Stomach (tissue), 19 donors: ENCODE results near the gene SOHLH2. TPM values are rescaled to one million over a fixed set of nuclear protein-coding genes. Genes with fewer than 3 reads are reported as not detected.

Experiments
- DNase-seq, 2 donors: peaks; one replicate each; pipeline versions ENCODE4 v3.0.0 to v3.0.0-alpha.2; 2013 to 2019
- H3K27ac ChIP-seq, 5 donors: fragments of 200-600 bp in 4 of 5; sonication (generic) in 4 of 5; one replicate each; pipeline ENCODE4 v1.5.1; 2013 to 2019; ENCODE audit warnings: mild to moderate bottlenecking in 1 of 5, moderate library complexity in 1 of 5
- H3K27me3 ChIP-seq, 3 donors: fragments of 200-600 bp; sonication (generic); one replicate each; pipeline ENCODE4 v1.5.1; 2017 to 2019; ENCODE audit warnings: mixed run types in 1 of 3
- H3K36me3 ChIP-seq, 4 donors: fragments of 200-600 bp; sonication (generic); 1 replicate in 3 of 4; 2 replicates in 1 of 4; pipeline ENCODE4 v1.5.1; 2016 to 2019
- H3K4me1 ChIP-seq, 4 donors: fragments of 200-600 bp; sonication (generic); one replicate each; pipeline ENCODE4 v1.5.1; 2016 to 2019
- H3K4me3 ChIP-seq, 4 donors: fragments of 200-600 bp; sonication (generic) in 3 of 4; one replicate each; pipeline ENCODE4 v1.5.1; 2016 to 2019; ENCODE audit warnings: mild to moderate bottlenecking in 1 of 4
- H3K9me3 ChIP-seq, 4 donors: fragments of 200-600 bp; sonication (generic); one replicate each; pipeline ENCODE4 v1.5.1; 2016 to 2019
- EP300 ChIP-seq: sonication (generic); formaldehyde crosslinking; IDR thresholded peaks from one replicate; pipeline ENCODE4 v1.6.1; 2017; ENCODE audit warnings: antibody characterized with exemption
- POLR2A ChIP-seq, 4 donors: fragments of 450-650 bp; IDR thresholded peaks; one replicate each; pipeline ENCODE4 v1.6.1; 2016; ENCODE audit warnings: antibody characterized with exemption in 4 of 4, control low read depth in 2 of 4, mild to moderate bottlenecking in 1 of 4, moderate library complexity in 1 of 4
- POLR2AphosphoS5 ChIP-seq, 3 donors: sonication (generic); formaldehyde crosslinking; IDR thresholded peaks; one replicate each; pipeline ENCODE4 v1.6.1; 2016; ENCODE audit warnings: antibody characterized with exemption in 3 of 3
- WGBS, 5 donors: extraction: QIAGEN DNeasy Blood & Tissue Kit in 3 of 5; methylation state at CpG; one replicate each; pipeline versions ENCODE4 v1.1.5 to v1.1.7; 2013 to 2018; 5-methylcytosine and 5-hydroxymethylcytosine counted together
- intact Hi-C: fragments of 100-400 bp; cut with DNase I; formaldehyde crosslinking; loops from one replicate; pipeline ENCODE4 v1.15.1; 2023; ENCODE audit warnings: low total_unique reads
- long read RNA-seq, 10 donors: transcript quantifications; one replicate each; lab custom pipeline, GENCODE V29; 2026
- polyA plus RNA-seq, 3 donors: library from polyadenylated mRNA; stranded (reverse); fragments of 200-250 nt; gene quantifications; one replicate each; pipeline ENCODE4 v1.2.3, GENCODE V29; 2013
- total RNA-seq, 5 donors: library from RNA; depleted of rRNA; stranded (reverse); fragments of >200 nt; gene quantifications; one replicate each; pipeline versions ENCODE4 v1.1.0 to v1.2.3, GENCODE V29; 2014 to 2016
- TF ChIP-seq, protein P1 (sequence below), 7 experiments: fragments of 450-650 bp in 4 of 7; fragments of 200-600 bp in 3 of 7; sonication (generic) in 3 of 7; IDR thresholded peaks; one replicate each; pipeline ENCODE4 v1.5.1; 2016 to 2019; ENCODE audit warnings: antibody characterized with exemption in 7 of 7, control low read depth in 2 of 7, mild to moderate bottlenecking in 1 of 7
- donor health status: healthy with polysubstance abuse.
- donor health status: Bipolar disorder and iron deficiency.
- donor health status: healthy.

Gene SOHLH2
- total RNA-seq (under 1 TPM in 2 of 5 donors, not detected in 3; 0.18 to 0.45 TPM), polyA plus RNA-seq (under 1 TPM in 1 of 3 donors, not detected in 2; 0.25 TPM)
- long read RNA-seq, donor 1 = 0 reads
- long read RNA-seq, donor 2 = 0 reads
- long read RNA-seq, donor 3 = 0 reads
- long read RNA-seq, donor 4 = 0 reads
- long read RNA-seq, donor 5 = 0 reads
- long read RNA-seq, donor 6 = 0 reads
- long read RNA-seq, donor 7 = 0 reads
- long read RNA-seq, donor 8 = 0 reads
- long read RNA-seq, donor 9 = 0 reads
- long read RNA-seq, donor 10 = 0 reads

DNA sequence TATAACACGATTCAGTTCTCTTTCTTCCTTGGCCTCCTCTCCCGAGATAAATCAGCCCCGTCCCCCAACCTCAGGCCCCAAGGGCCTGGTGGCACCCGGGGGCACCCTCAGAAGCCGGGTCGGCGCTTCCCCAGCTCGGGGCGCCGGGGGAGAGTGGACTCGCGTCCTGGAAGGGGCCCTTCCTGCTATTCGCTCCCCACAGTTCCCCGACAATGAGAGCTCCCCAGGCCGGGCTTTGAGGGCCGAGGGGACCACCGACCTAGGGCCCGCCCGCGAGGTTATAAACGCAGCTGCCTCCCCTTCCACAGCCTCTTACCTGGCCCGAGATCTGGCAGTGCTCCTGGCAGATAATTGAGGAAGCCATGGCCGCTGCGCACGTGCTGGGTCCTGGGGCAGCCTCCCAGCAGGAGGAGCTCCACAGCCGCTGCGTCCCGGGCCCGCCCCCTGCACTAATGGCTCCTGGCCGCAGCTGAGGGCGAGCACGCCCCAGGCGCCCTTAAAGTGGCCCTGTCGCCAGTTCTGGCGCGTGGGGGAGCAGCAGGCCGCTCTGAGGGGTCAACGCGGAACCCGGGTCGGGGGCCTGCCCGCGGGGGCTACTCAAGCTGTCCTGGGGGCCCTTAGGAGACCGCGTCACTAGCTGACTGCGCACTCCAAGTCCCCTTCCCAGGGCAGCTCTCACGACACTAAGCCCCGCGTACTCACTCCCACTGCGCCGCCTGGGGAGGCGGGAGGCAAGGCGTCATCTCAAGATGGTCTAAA is at the start of gene SOHLH2:
TSS of gene SOHLH2 (minus strand) at position 394 of the 759 bp plus-strand sequence. CDS start at position 364, 30 bp downstream.
- H3K27me3 ChIP-seq = no peaks in the 10 kb centered on the region
- intact Hi-C loops = no loop called here
- H3K4me3 ChIP-seq = no peak within 1 kb of the TSS
- 93 to 96% (median 96%) methylated on average over 35 to 53 of the region's 53 CpGs for WGBS, 5 donors
- H3K27ac ChIP-seq = no peak within 1 kb of the TSS
- no peak for DNase-seq
- H3K36me3 ChIP-seq = no peaks in the 10 kb centered on the region
- TF ChIP-seq, protein P1, sequence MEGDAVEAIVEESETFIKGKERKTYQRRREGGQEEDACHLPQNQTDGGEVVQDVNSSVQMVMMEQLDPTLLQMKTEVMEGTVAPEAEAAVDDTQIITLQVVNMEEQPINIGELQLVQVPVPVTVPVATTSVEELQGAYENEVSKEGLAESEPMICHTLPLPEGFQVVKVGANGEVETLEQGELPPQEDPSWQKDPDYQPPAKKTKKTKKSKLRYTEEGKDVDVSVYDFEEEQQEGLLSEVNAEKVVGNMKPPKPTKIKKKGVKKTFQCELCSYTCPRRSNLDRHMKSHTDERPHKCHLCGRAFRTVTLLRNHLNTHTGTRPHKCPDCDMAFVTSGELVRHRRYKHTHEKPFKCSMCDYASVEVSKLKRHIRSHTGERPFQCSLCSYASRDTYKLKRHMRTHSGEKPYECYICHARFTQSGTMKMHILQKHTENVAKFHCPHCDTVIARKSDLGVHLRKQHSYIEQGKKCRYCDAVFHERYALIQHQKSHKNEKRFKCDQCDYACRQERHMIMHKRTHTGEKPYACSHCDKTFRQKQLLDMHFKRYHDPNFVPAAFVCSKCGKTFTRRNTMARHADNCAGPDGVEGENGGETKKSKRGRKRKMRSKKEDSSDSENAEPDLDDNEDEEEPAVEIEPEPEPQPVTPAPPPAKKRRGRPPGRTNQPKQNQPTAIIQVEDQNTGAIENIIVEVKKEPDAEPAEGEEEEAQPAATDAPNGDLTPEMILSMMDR (IDR thresholded peaks at IDR 0.05) = no peak
- TF ChIP-seq POLR2AphosphoS5 (IDR thresholded peaks at IDR 0.05) (no peak), POLR2A (IDR thresholded peaks at IDR 0.05) (no peak), EP300 (no peak)
- H3K4me1 ChIP-seq = no peaks in the 10 kb centered on the region
- H3K9me3 ChIP-seq = peaks cover 0 to 12% (median 4%) of the 10 kb centered on the region in 4 donors

- no peak for DNase-seq
Observed at GRCh38 chr13:36261976-36262375, 47.6 kb upstream of the SOHLH2 start.

DNA sequence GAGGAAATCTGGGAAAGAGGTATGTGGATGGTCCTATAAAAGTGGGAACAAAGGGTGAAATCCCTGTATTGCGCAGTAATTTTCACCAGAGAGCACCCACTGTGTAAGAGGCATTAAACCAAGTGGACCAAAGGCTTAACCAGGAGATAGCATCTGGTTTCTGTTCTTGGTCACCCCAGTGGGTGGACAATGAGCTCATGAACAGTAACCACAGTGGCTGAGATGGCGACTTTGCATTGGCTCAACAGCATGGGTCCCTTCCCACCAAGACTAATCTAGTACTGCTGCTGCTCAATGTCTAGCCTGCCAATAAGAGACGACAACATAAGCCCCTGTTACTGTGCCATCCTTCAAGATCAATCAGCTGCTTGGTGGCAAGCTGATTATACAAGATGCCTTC is 46.7 kb upstream of the SOHLH2 start:
- Histone ChIP-seq H3K36me3 (no peaks in the 10 kb centered on the region), H3K4me1 (no peaks in the 10 kb centered on the region), H3K4me3 (no peak overlapping the region), H3K27ac (no peak overlapping the region), H3K27me3 (no peaks in the 10 kb centered on the region), H3K9me3 (no peaks in the 10 kb centered on the region)
- intact Hi-C loops = no loop called here
- DNase-seq = no peak
- TF ChIP-seq, protein P1 (IDR thresholded peaks at IDR 0.05) = no peak
- TF ChIP-seq POLR2A (IDR thresholded peaks at IDR 0.05) = no peak
- 88 to 94% (median 90%) methylated on average over 3 of the region's 3 CpGs for WGBS, 5 donors

More at GRCh38 chr13:36261976-36262375, 47.6 kb upstream of the SOHLH2 start:
- Histone ChIP-seq H3K9me3 (no peaks in the 10 kb centered on the region), H3K27me3 (no peaks in the 10 kb centered on the region), H3K36me3 (no peaks in the 10 kb centered on the region), H3K4me1 (no peaks in the 10 kb centered on the region), H3K4me3 (no peak overlapping the region), H3K27ac (no peak overlapping the region)
- intact Hi-C loops = no loop called here
- TF ChIP-seq POLR2A (IDR thresholded peaks at IDR 0.05) (no peak), EP300 (no peak)

DNA sequence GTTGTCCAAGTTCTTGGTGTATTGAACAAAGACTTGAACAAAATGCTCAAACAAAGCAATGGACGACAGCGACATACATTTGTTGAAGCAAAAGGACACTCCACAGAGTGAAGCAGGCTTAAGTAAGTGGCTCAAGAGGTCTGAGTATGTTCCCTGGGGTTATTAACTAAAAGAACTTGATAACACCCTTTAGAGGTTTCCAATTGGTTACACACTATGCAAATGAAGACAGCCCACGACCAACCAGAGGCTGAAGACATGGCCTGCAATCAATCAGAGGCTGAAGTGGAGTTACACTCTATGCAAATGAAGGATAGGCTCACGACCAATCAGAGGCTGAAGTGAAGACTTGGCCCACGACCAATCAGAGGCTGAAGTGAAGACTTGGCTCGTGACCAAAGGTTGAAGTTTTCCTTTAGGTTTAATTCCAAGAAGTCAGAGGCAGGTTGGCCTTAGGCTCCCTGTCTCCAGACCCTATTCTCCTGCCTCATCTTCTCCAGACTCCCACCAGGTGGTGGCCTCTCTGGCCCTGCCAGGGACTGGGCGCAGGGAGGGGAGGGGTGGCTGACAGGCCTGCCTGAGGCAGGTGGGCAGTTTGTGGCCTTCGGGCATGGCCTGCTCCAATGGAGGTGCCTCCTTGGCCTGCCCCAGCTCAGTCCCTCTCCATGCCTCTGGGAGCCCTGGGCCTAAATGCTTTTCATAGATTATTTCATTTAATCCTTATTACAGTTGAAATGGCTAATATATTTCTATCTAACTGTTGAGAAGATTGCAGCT is 45.2 kb upstream of the SOHLH2 start:
- H3K27ac ChIP-seq = no peak overlapping the region
- no peaks in the 10 kb centered on the region for H3K9me3 ChIP-seq
- no peak overlapping the region for H3K4me3 ChIP-seq
- no peaks in the 10 kb centered on the region for H3K36me3 ChIP-seq
- DNase-seq = no peak
- no peak for TF ChIP-seq EP300
- TF ChIP-seq POLR2A (IDR thresholded peaks at IDR 0.05) = no peak
- no peak for TF ChIP-seq POLR2AphosphoS5 (IDR thresholded peaks at IDR 0.05)
- WGBS, 5 donors = 86 to 93% (median 89%) methylated on average over 6 to 8 of the region's 8 CpGs
- intact Hi-C loops = no loop called here
- H3K4me1 ChIP-seq = no peaks in the 10 kb centered on the region
- no peaks in the 10 kb centered on the region for H3K27me3 ChIP-seq

DNA sequence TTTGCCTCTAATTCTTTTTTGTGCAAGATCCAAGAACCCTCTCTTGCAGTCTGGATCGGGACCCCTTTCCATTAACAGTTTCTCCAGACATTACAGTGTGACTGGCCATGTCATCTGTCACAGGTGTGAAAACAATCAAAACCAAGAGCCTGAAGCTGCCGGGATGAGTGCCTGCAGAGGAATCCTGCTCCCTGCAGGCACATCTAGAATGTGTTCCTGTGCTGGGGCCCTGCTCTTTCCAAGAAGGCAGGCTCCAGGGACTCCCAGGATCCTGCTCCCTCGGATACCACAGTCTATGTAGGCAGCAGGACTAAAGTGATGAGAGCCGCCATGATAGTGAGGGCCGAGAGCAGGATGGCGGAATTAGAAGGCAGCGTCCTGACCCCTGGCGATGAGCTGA is 44.5 kb upstream of the SOHLH2 start:
- no peak for DNase-seq
- Histone ChIP-seq H3K9me3 (no peaks in the 10 kb centered on the region), H3K4me3 (no peak overlapping the region), H3K27me3 (no peaks in the 10 kb centered on the region), H3K4me1 (no peaks in the 10 kb centered on the region), H3K36me3 (no peaks in the 10 kb centered on the region), H3K27ac (no peak overlapping the region)
- intact Hi-C loops = no loop called here
- no peak for TF ChIP-seq POLR2A (IDR thresholded peaks at IDR 0.05)
- TF ChIP-seq EP300 = no peak
- TF ChIP-seq, protein P1 (IDR thresholded peaks at IDR 0.05) = no peak
- TF ChIP-seq POLR2AphosphoS5 (IDR thresholded peaks at IDR 0.05) = no peak
- 72 to 87% (median 84%) methylated on average over 8 of the region's 8 CpGs for WGBS, 5 donors
